HCT116 (cell line): ENCODE results near the gene DAPK1. TPM values are rescaled to one million over a fixed set of nuclear protein-coding genes. Genes with fewer than 3 reads are reported as not detected.

Experiments used
- ATAC-seq: fragments of 200-7000 bp; cut with Tn5 transposase; 2 replicates; pipeline ENCODE4 v1.9.1; 2020; ENCODE audit warnings: mild to moderate bottlenecking, moderate library complexity
- BruUV-seq: library from RNA; stranded (reverse); fragments of 400-500 nt; replicated peaks from 2 replicates; lab custom pipeline; 2021; lab: Mats Ljungman, UMichigan
- CTCF ChIA-PET: fragments of 300-600 bp; sonication (Branson Sonifier 250); formaldehyde crosslinking; loops from one replicate; lab custom pipeline; 2021; ENCODE audit warnings: antibody characterized with exemption; lab: Charles Lee
- POLR2A ChIA-PET: fragments of 300-600, 350-600 bp; sonication (Branson Sonifier 250); formaldehyde crosslinking; loops from one replicate; lab custom pipeline; 2021; ENCODE audit warnings: antibody characterized with exemption; lab: Charles Lee
- RAD21 ChIA-PET, 2 experiments: fragments of 300-600 bp; sonication (Branson Sonifier 250); formaldehyde crosslinking; loops; one replicate each; lab custom pipeline; 2023; ENCODE audit warnings: low total read pairs in 2 of 2; ENCODE audit not compliant: uncharacterized antibody in 2 of 2, unreplicated experiment in 2 of 2, low non-redundant PET in 1 of 2; lab: Charles Lee
- DNase-seq: peaks from one replicate; pipeline ENCODE4 v3.0.0-alpha.2; 2010; ENCODE audit warnings: low read depth, low spot score
- H2AFZ ChIP-seq: fragments of 200-600 bp; shearing (Covaris generic), sonication (generic); 2 replicates; pipeline ENCODE4 v1.6.1; 2017; ENCODE audit warnings: low read depth, mixed run types, mixed read lengths, antibody characterized with exemption, low read length; ENCODE audit not compliant: poor library complexity, severe bottlenecking
- H3K27ac ChIP-seq: 2 replicates; pipeline ENCODE4 v1.5.1; 2012; ENCODE audit warnings: low read depth, low read length
- H3K27me3 ChIP-seq: fragments of 200-600 bp; sonication (generic); 2 replicates; pipeline ENCODE4 v1.6.1; 2016; ENCODE audit warnings: mixed run types, low read length, mixed read lengths; ENCODE audit not compliant: insufficient read depth
- H3K36me3 ChIP-seq, 2 experiments: fragments of 200-500 bp in 1 of 2; fragments of 200-600 bp in 1 of 2; sonication (Bioruptor generic) in 1 of 2; sonication (generic) in 1 of 2; 2 replicates each; pipeline versions ENCODE4 v1.5.1 to v1.6.1; 2014 to 2016; ENCODE audit warnings: low read length in 2 of 2, inconsistent platforms in 1 of 2, mixed read lengths in 1 of 2, mixed run types in 1 of 2; ENCODE audit not compliant: insufficient read depth in 2 of 2, control insufficient read depth in 1 of 2
- H3K4me1 ChIP-seq, 2 experiments: fragments of 200-600 bp in 1 of 2; sonication (generic) in 1 of 2; 2 replicates each; pipeline versions ENCODE4 v1.5.1 to v1.6.1; 2012 to 2017; ENCODE audit warnings: low read length in 2 of 2, inconsistent platforms in 1 of 2, mild to moderate bottlenecking in 1 of 2, mixed read lengths in 1 of 2, mixed run types in 1 of 2, moderate library complexity in 1 of 2; ENCODE audit not compliant: insufficient read depth in 2 of 2, control insufficient read depth in 1 of 2
- H3K4me2 ChIP-seq: fragments of 200-600 bp; sonication (generic); 2 replicates; pipeline ENCODE4 v1.6.1; 2017; ENCODE audit warnings: mixed run types, low read length, mixed read lengths
- H3K4me3 ChIP-seq, 2 experiments: fragments of 200-600 bp in 1 of 2; sonication (generic) in 1 of 2; replicated peaks in 1 of 2; 2 replicates each; pipeline ENCODE4 v1.5.1; 2011 to 2016; ENCODE audit warnings: low read length in 2 of 2, control low read depth in 1 of 2, low read depth in 1 of 2, mild to moderate bottlenecking in 1 of 2, mixed read lengths in 1 of 2, mixed run types in 1 of 2
- H3K79me2 ChIP-seq: fragments of 200-600 bp; sonication (generic); 2 replicates; pipeline ENCODE4 v1.6.1; 2017; ENCODE audit warnings: mild to moderate bottlenecking, mixed run types, low read length, moderate library complexity, mixed read lengths; ENCODE audit not compliant: insufficient read depth
- H3K9ac ChIP-seq: fragments of 200-600 bp; sonication (generic); 2 replicates; pipeline ENCODE4 v1.6.1; 2016; ENCODE audit warnings: low read length, mixed read lengths
- H3K9me2 ChIP-seq: fragments of 200-600 bp; sonication (generic), shearing (Covaris generic); 2 replicates; pipeline ENCODE4 v1.6.1; 2017; ENCODE audit warnings: mixed run types, mild to moderate bottlenecking, moderate library complexity; ENCODE audit not compliant: insufficient read depth
- H3K9me3 ChIP-seq, 2 experiments: fragments of 200-500 bp in 1 of 2; fragments of 200-600 bp in 1 of 2; sonication (Bioruptor generic) in 1 of 2; sonication (generic) in 1 of 2; 2 replicates each; pipeline ENCODE4 v1.6.1; 2014 to 2017; ENCODE audit warnings: low read length in 2 of 2, mixed read lengths in 2 of 2, inconsistent platforms in 1 of 2, low read depth in 1 of 2, mild to moderate bottlenecking in 1 of 2, mixed run types in 1 of 2, moderate library complexity in 1 of 2; ENCODE audit not compliant: control insufficient read depth in 1 of 2, insufficient read depth in 1 of 2
- H4K20me1 ChIP-seq: fragments of 200-600 bp; sonication (generic), shearing (Covaris generic); 2 replicates; pipeline ENCODE4 v1.6.1; 2017; ENCODE audit warnings: mixed run types, mild to moderate bottlenecking, moderate library complexity; ENCODE audit not compliant: insufficient read depth
- CBX3 ChIP-seq: IDR thresholded peaks from 2 replicates; pipeline ENCODE4 v1.6.1; 2012; ENCODE audit warnings: low read depth
- EGR1 ChIP-seq: IDR thresholded peaks from 2 replicates; pipeline ENCODE4 v1.6.1; 2012; ENCODE audit warnings: low read depth
- EZH2 ChIP-seq: fragments of 200-600 bp; sonication (generic); IDR thresholded peaks from 2 replicates; pipeline ENCODE4 v1.6.1; 2017; ENCODE audit warnings: antibody characterized with exemption, mixed run types
- FOSL1 ChIP-seq: IDR thresholded peaks from 2 replicates; pipeline ENCODE4 v1.6.1; 2012; ENCODE audit warnings: low read depth
- JUND ChIP-seq: IDR thresholded peaks from 2 replicates; pipeline ENCODE4 v1.6.1; 2012
- POLR2A ChIP-seq: IDR thresholded peaks from 2 replicates; pipeline ENCODE4 v1.7.0; 2011; ENCODE audit warnings: borderline replicate concordance; ENCODE audit not compliant: insufficient read depth, insufficient read length; ENCODE audit errors: extremely low read depth
- POLR2AphosphoS5 ChIP-seq: IDR thresholded peaks from 2 replicates; pipeline ENCODE4 v1.6.1; 2011; ENCODE audit warnings: mild to moderate bottlenecking, low read depth, low read length, moderate library complexity
- RAD21 ChIP-seq: IDR thresholded peaks from 2 replicates; pipeline ENCODE4 v1.6.1; 2012; ENCODE audit warnings: low read depth, mild to moderate bottlenecking
- SIN3A ChIP-seq: IDR thresholded peaks from 2 replicates; pipeline ENCODE4 v1.6.1; 2012; ENCODE audit warnings: low read depth
- SP1 ChIP-seq: IDR thresholded peaks from 2 replicates; pipeline ENCODE4 v1.6.1; 2012; ENCODE audit warnings: low read depth
- TCF7L2 ChIP-seq: IDR thresholded peaks from 2 replicates; pipeline ENCODE4 v1.7.0; 2011; ENCODE audit warnings: borderline replicate concordance, inconsistent platforms; ENCODE audit not compliant: insufficient read depth, insufficient read length; ENCODE audit errors: extremely low read depth
- YY1 ChIP-seq: IDR thresholded peaks from 2 replicates; pipeline ENCODE4 v1.6.1; 2011; ENCODE audit warnings: low read length, low read depth, moderate library complexity, mild to moderate bottlenecking; ENCODE audit not compliant: insufficient replicate concordance; ENCODE audit errors: extremely low read depth
- ZNF274 ChIP-seq: fragments of 200-500 bp; sonication (Bioruptor generic); IDR thresholded peaks from 2 replicates; pipeline ENCODE4 v1.6.1; 2014; ENCODE audit warnings: mild to moderate bottlenecking, low read depth, low read length, inconsistent platforms
- intact Hi-C: fragments of 100-400 bp; cut with micrococcal nuclease; formaldehyde crosslinking; loops from 2 replicates; pipeline ENCODE4 v1.10.0; 2022
- total RNA-seq: library from RNA; stranded (reverse); gene quantifications from one replicate; pipeline ENCODE4 v1.2.1, GENCODE V29; 2021; ENCODE audit not compliant: unreplicated experiment
- TF ChIP-seq, protein P1 (sequence below): IDR thresholded peaks from 2 replicates; pipeline ENCODE4 v1.6.1; 2012
- TF ChIP-seq, protein P2 (sequence below): IDR thresholded peaks from 2 replicates; pipeline ENCODE4 v1.6.1; 2012; ENCODE audit warnings: low read depth

DAPK1 gene
- total RNA-seq, 1 experiment from 2014 or later: 5.6 TPM

DNA sequence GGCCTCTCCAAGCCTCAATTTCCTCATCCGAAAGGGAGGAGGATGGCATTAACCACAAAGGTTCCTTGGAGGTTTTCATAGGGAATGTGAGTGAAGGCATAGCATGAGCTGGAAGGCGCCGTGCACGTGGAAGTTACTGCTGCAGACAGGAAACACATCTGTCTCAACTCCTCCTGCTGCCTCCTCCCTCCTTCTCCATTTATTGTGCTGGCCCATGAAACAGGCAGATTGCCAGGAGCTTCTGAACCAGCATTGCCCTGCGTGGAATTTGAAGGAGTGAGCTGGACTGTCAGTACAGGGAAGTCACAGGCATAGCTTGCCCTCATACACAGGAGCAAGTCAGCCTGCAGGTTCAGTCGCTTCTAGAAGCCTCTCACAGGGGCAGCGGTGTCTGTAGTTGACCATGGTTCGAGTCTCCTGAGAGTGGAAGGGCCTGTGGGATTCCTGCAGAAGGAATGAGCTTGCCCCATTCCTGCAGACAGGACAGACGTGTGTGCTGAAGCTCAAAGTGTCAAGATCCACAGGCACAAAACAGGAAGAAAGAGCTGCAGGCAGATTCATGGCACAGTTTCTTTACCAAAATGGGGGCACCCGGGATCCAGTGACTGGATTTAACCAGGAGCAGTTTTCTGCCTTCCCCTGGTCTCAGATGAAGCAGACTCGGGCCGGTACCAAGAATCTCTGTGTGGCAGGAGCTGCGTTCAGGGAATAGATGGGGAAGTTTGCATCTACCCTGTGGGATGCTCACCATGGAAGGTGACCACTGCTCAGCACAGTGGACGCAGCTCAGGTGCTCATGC is 179.5 kb downstream of the DAPK1 start:
- H3K9me2 ChIP-seq: no peaks in the 10 kb centered on the region
- no peak overlapping the region for H3K9ac ChIP-seq
- no peak for DNase-seq
- ChIA-PET CTCF (interaction anchor here (0.9 kb wide), 1 partner anchor 135 kb away, joined by 3 read pairs; no protein-coding TSS in a partner anchor), POLR2A (no interaction called here), RAD21 (no interaction called here)
- TF ChIP-seq ZNF274 (no peak), FOSL1 (no peak), TCF7L2 (no peak), SP1 (no peak), EGR1 (no peak), YY1 (no peak), CBX3 (no peak), POLR2AphosphoS5 (no peak), POLR2A (no peak), RAD21 (no peak), SIN3A (no peak), JUND (no peak), EZH2 (no peak)
- TF ChIP-seq, protein P1, sequence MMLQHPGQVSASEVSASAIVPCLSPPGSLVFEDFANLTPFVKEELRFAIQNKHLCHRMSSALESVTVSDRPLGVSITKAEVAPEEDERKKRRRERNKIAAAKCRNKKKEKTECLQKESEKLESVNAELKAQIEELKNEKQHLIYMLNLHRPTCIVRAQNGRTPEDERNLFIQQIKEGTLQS: no peak
- TF ChIP-seq, protein P2, sequence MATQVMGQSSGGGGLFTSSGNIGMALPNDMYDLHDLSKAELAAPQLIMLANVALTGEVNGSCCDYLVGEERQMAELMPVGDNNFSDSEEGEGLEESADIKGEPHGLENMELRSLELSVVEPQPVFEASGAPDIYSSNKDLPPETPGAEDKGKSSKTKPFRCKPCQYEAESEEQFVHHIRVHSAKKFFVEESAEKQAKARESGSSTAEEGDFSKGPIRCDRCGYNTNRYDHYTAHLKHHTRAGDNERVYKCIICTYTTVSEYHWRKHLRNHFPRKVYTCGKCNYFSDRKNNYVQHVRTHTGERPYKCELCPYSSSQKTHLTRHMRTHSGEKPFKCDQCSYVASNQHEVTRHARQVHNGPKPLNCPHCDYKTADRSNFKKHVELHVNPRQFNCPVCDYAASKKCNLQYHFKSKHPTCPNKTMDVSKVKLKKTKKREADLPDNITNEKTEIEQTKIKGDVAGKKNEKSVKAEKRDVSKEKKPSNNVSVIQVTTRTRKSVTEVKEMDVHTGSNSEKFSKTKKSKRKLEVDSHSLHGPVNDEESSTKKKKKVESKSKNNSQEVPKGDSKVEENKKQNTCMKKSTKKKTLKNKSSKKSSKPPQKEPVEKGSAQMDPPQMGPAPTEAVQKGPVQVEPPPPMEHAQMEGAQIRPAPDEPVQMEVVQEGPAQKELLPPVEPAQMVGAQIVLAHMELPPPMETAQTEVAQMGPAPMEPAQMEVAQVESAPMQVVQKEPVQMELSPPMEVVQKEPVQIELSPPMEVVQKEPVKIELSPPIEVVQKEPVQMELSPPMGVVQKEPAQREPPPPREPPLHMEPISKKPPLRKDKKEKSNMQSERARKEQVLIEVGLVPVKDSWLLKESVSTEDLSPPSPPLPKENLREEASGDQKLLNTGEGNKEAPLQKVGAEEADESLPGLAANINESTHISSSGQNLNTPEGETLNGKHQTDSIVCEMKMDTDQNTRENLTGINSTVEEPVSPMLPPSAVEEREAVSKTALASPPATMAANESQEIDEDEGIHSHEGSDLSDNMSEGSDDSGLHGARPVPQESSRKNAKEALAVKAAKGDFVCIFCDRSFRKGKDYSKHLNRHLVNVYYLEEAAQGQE: no peak
- H4K20me1 ChIP-seq: no peaks in the 10 kb centered on the region
- no peaks in the 10 kb centered on the region for H3K79me2 ChIP-seq
- H3K36me3 ChIP-seq: no peaks in the 10 kb centered on the region
- no peak overlapping the region for H2AFZ ChIP-seq
- intact Hi-C loops: no loop called here
- no peak overlapping the region for H3K4me2 ChIP-seq
- H3K27me3 ChIP-seq: no peaks in the 10 kb centered on the region
- no peak overlapping the region for H3K4me3 ChIP-seq
- BruUV-seq: no TSS peak
- no peak overlapping the region for H3K27ac ChIP-seq
- no peaks in the 10 kb centered on the region for H3K9me3 ChIP-seq
- no peaks in the 10 kb centered on the region for H3K4me1 ChIP-seq
- ATAC-seq: no peak
